H9 (cell line): Measurements from ENCODE around the gene ITGB8. TPM values are rescaled to one million over a fixed set of nuclear protein-coding genes. Genes with fewer than 3 reads are reported as not detected.

Experiments
- DNase-seq: peaks from one replicate; pipeline ENCODE4 v3.0.0-alpha.2; 2017
- H2AFZ ChIP-seq: one replicate; pipeline ENCODE4 v1.6.1; 2013; ENCODE audit warnings: mild to moderate bottlenecking, low read length, control low read depth, moderate library complexity
- H2AK5ac ChIP-seq: 2 replicates; pipeline ENCODE4 v1.6.1; 2013; ENCODE audit warnings: low read length, control low read depth, mixed read lengths; ENCODE audit not compliant: insufficient read length
- H2BK120ac ChIP-seq: one replicate; pipeline ENCODE4 v1.6.1; 2013; ENCODE audit warnings: low read depth, mild to moderate bottlenecking, low read length, control low read depth, inconsistent platforms; ENCODE audit not compliant: poor library complexity, severe bottlenecking
- H2BK12ac ChIP-seq: 2 replicates; pipeline ENCODE4 v1.6.1; 2013; ENCODE audit warnings: low read length, control low read depth, mixed read lengths, low read depth; ENCODE audit not compliant: insufficient read length
- H2BK15ac ChIP-seq: 2 replicates; pipeline ENCODE4 v1.6.1; 2013; ENCODE audit warnings: low read depth, low read length, control low read depth
- H2BK20ac ChIP-seq: one replicate; pipeline ENCODE4 v1.6.1; 2013; ENCODE audit warnings: low read depth, mild to moderate bottlenecking, low read length, control low read depth, inconsistent platforms; ENCODE audit not compliant: poor library complexity, severe bottlenecking
- H2BK5ac ChIP-seq: 2 replicates; pipeline ENCODE4 v1.6.1; 2013; ENCODE audit warnings: low read length, control low read depth, mixed read lengths; ENCODE audit not compliant: insufficient read length
- H3K14ac ChIP-seq: 2 replicates; pipeline ENCODE4 v1.6.1; 2013; ENCODE audit warnings: low read length, control low read depth; ENCODE audit not compliant: insufficient read depth
- H3K18ac ChIP-seq: 2 replicates; pipeline ENCODE4 v1.6.1; 2013; ENCODE audit warnings: low read depth, mild to moderate bottlenecking, mixed read lengths, low read length, control low read depth; ENCODE audit not compliant: insufficient read length
- H3K23ac ChIP-seq: 2 replicates; pipeline ENCODE4 v1.6.1; 2013; ENCODE audit warnings: low read length, control low read depth, mixed read lengths, low read depth; ENCODE audit not compliant: insufficient read length
- H3K23me2 ChIP-seq: 2 replicates; pipeline ENCODE4 v1.6.1; 2013; ENCODE audit warnings: low read depth, mild to moderate bottlenecking, mixed read lengths, low read length, control low read depth; ENCODE audit not compliant: insufficient read length, poor library complexity, severe bottlenecking
- H3K27ac ChIP-seq: 2 replicates; pipeline ENCODE4 v1.5.1; 2013; ENCODE audit warnings: low read length, control low read depth, mixed read lengths, low read depth; ENCODE audit not compliant: insufficient read length
- H3K27me3 ChIP-seq: 2 replicates; pipeline ENCODE4 v1.6.1; 2013; ENCODE audit warnings: low read length, control low read depth, inconsistent platforms; ENCODE audit not compliant: insufficient read depth
- H3K4ac ChIP-seq: 2 replicates; pipeline ENCODE4 v1.6.1; 2013; ENCODE audit warnings: low read depth, mild to moderate bottlenecking, control low read depth, inconsistent platforms, low read length, moderate library complexity
- H3K4me1 ChIP-seq: 2 replicates; pipeline ENCODE4 v1.6.1; 2013; ENCODE audit warnings: low read length, control low read depth, inconsistent platforms; ENCODE audit not compliant: insufficient read depth
- H3K4me2 ChIP-seq: 2 replicates; pipeline ENCODE4 v1.6.1; 2013; ENCODE audit warnings: low read length, control low read depth, mixed read lengths; ENCODE audit not compliant: insufficient read length, insufficient read depth
- H3K56ac ChIP-seq: 2 replicates; pipeline ENCODE4 v1.6.1; 2013; ENCODE audit warnings: low read depth, mild to moderate bottlenecking, mixed read lengths, low read length, control low read depth; ENCODE audit not compliant: insufficient read length
- H3K79me1 ChIP-seq: 2 replicates; pipeline ENCODE4 v1.6.1; 2013; ENCODE audit warnings: low read depth, mild to moderate bottlenecking, moderate library complexity, low read length, control low read depth, inconsistent platforms; ENCODE audit not compliant: insufficient read depth, poor library complexity, severe bottlenecking
- H3K79me2 ChIP-seq: 2 replicates; pipeline ENCODE4 v1.6.1; 2013; ENCODE audit warnings: low read length, control low read depth, inconsistent platforms; ENCODE audit not compliant: insufficient read depth
- H3K9ac ChIP-seq: 2 replicates; pipeline ENCODE4 v1.6.1; 2013; ENCODE audit warnings: low read length, control low read depth, mixed read lengths; ENCODE audit not compliant: insufficient read length; ENCODE audit errors: extremely low read depth
- H3K9me3 ChIP-seq: one replicate; pipeline ENCODE4 v1.6.1; 2013; ENCODE audit warnings: low read depth, low read length, inconsistent platforms; ENCODE audit not compliant: control insufficient read depth
- H3T11ph ChIP-seq: one replicate; pipeline ENCODE4 v1.6.1; 2013; ENCODE audit warnings: mild to moderate bottlenecking, low read length, control low read depth, inconsistent platforms
- H4K20me1 ChIP-seq: one replicate; pipeline ENCODE4 v1.6.1; 2013; ENCODE audit not compliant: control insufficient read depth, insufficient read length, insufficient read depth
- H4K5ac ChIP-seq: 2 replicates; pipeline ENCODE4 v1.6.1; 2013; ENCODE audit warnings: low read depth, mild to moderate bottlenecking, mixed read lengths, low read length, control low read depth; ENCODE audit not compliant: insufficient read length
- H4K8ac ChIP-seq: replicated peaks from 2 replicates; pipeline ENCODE4 v1.6.1; 2013; ENCODE audit warnings: low read length, control low read depth, mixed read lengths, low read depth; ENCODE audit not compliant: insufficient read length
- H4K91ac ChIP-seq: 2 replicates; pipeline ENCODE4 v1.6.1; 2013; ENCODE audit warnings: low read depth, mild to moderate bottlenecking, moderate library complexity, mixed read lengths, low read length, control low read depth; ENCODE audit not compliant: insufficient read length
- H3K27ac Mint-ChIP-seq, 3 experiments: 2 replicates in 2 of 3; 3 replicates in 1 of 3; pipeline ENCODE4 v1.8.0; 2020 to 2021; ENCODE audit warnings: mixed read lengths in 3 of 3, mild to moderate bottlenecking in 1 of 3, moderate library complexity in 1 of 3
- H3K27me3 Mint-ChIP-seq: 2 replicates; pipeline ENCODE4 v1.8.0; 2021; ENCODE audit warnings: low read depth, mild to moderate bottlenecking, moderate library complexity, mixed read lengths
- H3K36me3 Mint-ChIP-seq, 3 experiments: 2 replicates in 2 of 3; 3 replicates in 1 of 3; pipeline ENCODE4 v1.8.0; 2020 to 2021; ENCODE audit warnings: low read depth in 3 of 3, mixed read lengths in 3 of 3; ENCODE audit not compliant: insufficient read depth in 1 of 3
- H3K4me1 Mint-ChIP-seq, 2 experiments: 2 replicates each; pipeline ENCODE4 v1.8.0; 2020; ENCODE audit warnings: mixed read lengths in 2 of 2
- H3K4me3 Mint-ChIP-seq, 2 experiments: 2 replicates in 1 of 2; 3 replicates in 1 of 2; pipeline ENCODE4 v1.8.0; 2020 to 2021; ENCODE audit warnings: mild to moderate bottlenecking in 2 of 2, mixed read lengths in 2 of 2, moderate library complexity in 1 of 2
- H3K9me3 Mint-ChIP-seq, 2 experiments: 2 replicates in 1 of 2; 3 replicates in 1 of 2; pipeline ENCODE4 v1.8.0; 2020; ENCODE audit warnings: mild to moderate bottlenecking in 2 of 2, mixed read lengths in 2 of 2, moderate library complexity in 1 of 2
- total RNA-seq: library from RNA; stranded (reverse); gene quantifications from 2 replicates; pipeline ENCODE4 v1.2.1, GENCODE V29; 2021
- TF ChIP-seq, protein P1 (sequence below): fragments of 200-600 bp; sonication (generic); conservative IDR thresholded peaks from 3 replicates; pipeline ENCODE4 v1.8.0; 2021; ENCODE audit warnings: antibody characterized with exemption, mild to moderate bottlenecking

The ITGB8 gene
- total RNA-seq, 1 experiment from 2014 or later = 7.6 TPM

DNA sequence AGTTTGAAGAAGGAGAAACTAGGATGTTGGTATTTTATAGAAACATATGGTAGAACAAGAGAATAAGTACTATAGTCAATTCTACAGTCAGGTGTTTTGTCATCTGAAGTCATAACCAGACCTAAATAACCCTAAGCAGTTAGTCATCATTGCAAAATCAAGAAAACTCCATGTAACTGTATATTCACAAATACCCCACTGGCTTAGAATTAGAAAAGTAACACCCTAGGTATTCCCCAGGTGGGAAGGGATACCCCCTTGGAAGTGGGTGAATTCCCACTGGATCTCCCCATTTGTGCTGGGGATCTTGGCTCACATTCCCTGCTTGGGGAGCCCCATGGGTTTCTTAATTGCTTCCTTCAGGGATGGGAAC, 45.9 kb upstream of the ITGB8 start:
- TF ChIP-seq, protein P1, sequence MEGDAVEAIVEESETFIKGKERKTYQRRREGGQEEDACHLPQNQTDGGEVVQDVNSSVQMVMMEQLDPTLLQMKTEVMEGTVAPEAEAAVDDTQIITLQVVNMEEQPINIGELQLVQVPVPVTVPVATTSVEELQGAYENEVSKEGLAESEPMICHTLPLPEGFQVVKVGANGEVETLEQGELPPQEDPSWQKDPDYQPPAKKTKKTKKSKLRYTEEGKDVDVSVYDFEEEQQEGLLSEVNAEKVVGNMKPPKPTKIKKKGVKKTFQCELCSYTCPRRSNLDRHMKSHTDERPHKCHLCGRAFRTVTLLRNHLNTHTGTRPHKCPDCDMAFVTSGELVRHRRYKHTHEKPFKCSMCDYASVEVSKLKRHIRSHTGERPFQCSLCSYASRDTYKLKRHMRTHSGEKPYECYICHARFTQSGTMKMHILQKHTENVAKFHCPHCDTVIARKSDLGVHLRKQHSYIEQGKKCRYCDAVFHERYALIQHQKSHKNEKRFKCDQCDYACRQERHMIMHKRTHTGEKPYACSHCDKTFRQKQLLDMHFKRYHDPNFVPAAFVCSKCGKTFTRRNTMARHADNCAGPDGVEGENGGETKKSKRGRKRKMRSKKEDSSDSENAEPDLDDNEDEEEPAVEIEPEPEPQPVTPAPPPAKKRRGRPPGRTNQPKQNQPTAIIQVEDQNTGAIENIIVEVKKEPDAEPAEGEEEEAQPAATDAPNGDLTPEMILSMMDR = no peak
- H3K79me2 ChIP-seq = no peaks in the 10 kb centered on the region
- no peak overlapping the region for H3K4ac ChIP-seq

More for the DNA sequence above, 45.9 kb upstream of the ITGB8 start:
- Histone ChIP-seq H3K4me1 (no peaks in the 10 kb centered on the region), H2AFZ (no peak overlapping the region), H3K9ac (no peak overlapping the region), H3K27ac (no peak overlapping the region), H2BK12ac (no peak overlapping the region), H4K91ac (no peak overlapping the region), H3K23me2 (no peaks in the 10 kb centered on the region), H2BK20ac (no peak overlapping the region), H2BK5ac (no peak overlapping the region), H3K79me1 (no peaks in the 10 kb centered on the region), H3K27me3 (no peaks in the 10 kb centered on the region), H3K23ac (no peak overlapping the region), H3K18ac (no peak overlapping the region), H3T11ph (no peak overlapping the region), H3K56ac (no peak overlapping the region), H2AK5ac (no peak overlapping the region), H2BK120ac (no peak overlapping the region), H2BK15ac (no peak overlapping the region), H4K20me1 (no peaks in the 10 kb centered on the region), H4K5ac (no peak overlapping the region), H3K9me3 (no peaks in the 10 kb centered on the region), H3K14ac (no peak overlapping the region), H4K8ac (no peak overlapping the region), H3K4me2 (no peak overlapping the region)
- peaks cover 3% of the 10 kb centered on the region in 2 experiments; a peak in 3 of 4 replicates for H3K4me1 Mint-ChIP-seq
- no peak for DNase-seq
- no peaks in the 10 kb centered on the region for H3K27me3 Mint-ChIP-seq
- no peak overlapping the region for H3K27ac Mint-ChIP-seq
- no peaks in the 10 kb centered on the region for H3K36me3 Mint-ChIP-seq
- H3K4me3 Mint-ChIP-seq = no peak overlapping the region
- H3K9me3 Mint-ChIP-seq = no peaks in the 10 kb centered on the region
